Endothelial cell (in vitro differentiated cells): Measurements from ENCODE around the gene TRIM14. TPM values are rescaled to one million over a fixed set of nuclear protein-coding genes. Genes with fewer than 3 reads are reported as not detected.
A peak's percentile ranks its signal among the peaks of the same experiment; 100 is the strongest.
"Not testable (repeated sequence)": the region's sequence is repeated elsewhere in the genome, so short reads cannot be mapped to it uniquely, and the experiment has no call there.

ENCODE experiments used
- DNase-seq: peaks from one replicate; pipeline ENCODE4 v3.0.0; 2021; ENCODE audit warnings: low spot score
- H3K27ac Mint-ChIP-seq: one replicate; pipeline ENCODE4 v1.8.0; 2021; ENCODE audit warnings: mixed read lengths, inconsistent platforms; ENCODE audit not compliant: unreplicated experiment
- H3K27me3 Mint-ChIP-seq: one replicate; pipeline ENCODE4 v1.8.0; 2021; ENCODE audit warnings: mild to moderate bottlenecking, moderate library complexity, mixed read lengths, inconsistent platforms; ENCODE audit not compliant: unreplicated experiment
- H3K36me3 Mint-ChIP-seq: one replicate; pipeline ENCODE4 v1.8.0; 2021; ENCODE audit warnings: mild to moderate bottlenecking, low read depth, mixed read lengths, inconsistent platforms; ENCODE audit not compliant: unreplicated experiment
- H3K4me1 Mint-ChIP-seq: one replicate; pipeline ENCODE4 v1.8.0; 2021; ENCODE audit warnings: mild to moderate bottlenecking, mixed read lengths, inconsistent platforms; ENCODE audit not compliant: unreplicated experiment
- H3K4me3 Mint-ChIP-seq: one replicate; pipeline ENCODE4 v1.8.0; 2021; ENCODE audit warnings: mild to moderate bottlenecking, mixed read lengths, inconsistent platforms; ENCODE audit not compliant: unreplicated experiment
- H3K9me3 Mint-ChIP-seq: one replicate; pipeline ENCODE4 v1.8.0; 2021; ENCODE audit warnings: mixed read lengths, inconsistent platforms; ENCODE audit not compliant: unreplicated experiment
- total RNA-seq: library from RNA; stranded (reverse); fragmentation: NEBNext Ultra II Directional; extraction: Animal tissue kit (Norgen Biotek cat#: 25700); gene quantifications from one replicate; pipeline ENCODE4 v1.2.1, GENCODE V29; 2021; ENCODE audit not compliant: unreplicated experiment
- TF ChIP-seq, protein P1 (sequence below): fragments of 200-600 bp; sonication (generic); IDR thresholded peaks from one replicate; pipeline ENCODE4 v1.5.0; 2021; ENCODE audit warnings: antibody characterized with exemption; ENCODE audit not compliant: unreplicated experiment

The TRIM14 gene
- total RNA-seq, 1 donor from 2014 or later = 0.97 TPM

DNA sequence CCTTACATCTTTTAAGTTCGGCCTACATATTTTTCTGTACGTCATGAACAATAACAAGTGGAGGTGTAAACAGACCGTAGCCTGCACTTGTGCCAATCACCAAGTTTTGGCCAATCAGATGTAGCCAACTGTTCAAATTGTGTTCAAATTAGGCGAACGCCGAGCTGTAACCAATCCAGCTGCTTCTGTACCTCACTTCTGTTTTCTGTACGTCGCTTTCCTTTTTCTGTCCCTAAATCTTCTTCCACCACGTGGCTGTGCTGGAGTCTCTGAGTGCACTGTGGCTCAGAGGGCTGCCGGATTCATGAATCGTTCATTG, 26.4 kb downstream of the TRIM14 start:
- Mint-ChIP-seq H3K27ac (no peak overlapping the region), H3K27me3 (peaks cover 7% of the 10 kb centered on the region)

DNA sequence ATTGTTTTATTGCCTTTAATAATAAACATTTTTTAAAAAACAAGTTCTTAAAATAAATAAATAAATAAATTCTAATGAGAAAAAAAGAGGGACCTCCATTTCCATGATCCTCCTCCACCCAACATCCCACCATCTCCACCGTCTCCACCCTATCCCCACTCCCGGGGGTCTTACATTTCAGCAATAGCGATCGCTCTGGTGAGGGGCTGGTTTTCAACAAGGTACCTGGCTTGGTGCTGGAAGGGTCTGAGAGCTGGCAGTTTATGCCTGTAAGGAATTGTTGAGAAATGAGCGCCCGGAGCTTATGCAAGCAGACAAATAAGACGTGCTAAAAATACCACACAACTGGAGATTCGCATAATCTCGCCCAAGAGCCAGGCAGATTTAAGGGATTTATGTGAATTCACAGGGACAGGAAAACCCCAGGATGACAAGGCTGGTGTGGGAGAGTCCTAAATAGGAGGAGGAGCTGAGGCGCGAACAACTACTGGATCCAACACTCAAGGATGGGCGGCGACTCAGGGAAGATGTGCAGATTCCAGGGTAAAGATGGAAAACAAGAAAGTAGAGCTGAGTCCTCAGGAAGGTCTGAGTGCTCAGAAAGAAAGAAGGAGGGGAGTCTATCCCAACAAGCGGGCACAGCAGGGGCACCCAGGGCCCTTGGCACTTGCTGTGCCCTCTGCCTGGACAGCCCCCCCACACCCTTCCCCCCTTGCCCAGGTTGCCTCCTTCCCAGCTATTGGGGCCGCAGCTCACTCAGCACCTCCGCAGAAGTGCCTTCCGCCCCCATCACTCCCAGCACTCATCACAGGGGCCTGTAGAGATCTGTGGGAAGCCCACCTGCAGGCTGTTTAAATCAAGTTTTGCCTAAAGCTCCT, 27.0 kb downstream of the TRIM14 start:
- Mint-ChIP-seq H3K27ac (no peak overlapping the region), H3K4me3 (no peak overlapping the region), H3K9me3 (no peaks in the 10 kb centered on the region), H3K4me1 (no peaks in the 10 kb centered on the region), H3K27me3 (peaks cover 7% of the 10 kb centered on the region), H3K36me3 (no peaks in the 10 kb centered on the region)
- no peak for DNase-seq
- TF ChIP-seq, protein P1, sequence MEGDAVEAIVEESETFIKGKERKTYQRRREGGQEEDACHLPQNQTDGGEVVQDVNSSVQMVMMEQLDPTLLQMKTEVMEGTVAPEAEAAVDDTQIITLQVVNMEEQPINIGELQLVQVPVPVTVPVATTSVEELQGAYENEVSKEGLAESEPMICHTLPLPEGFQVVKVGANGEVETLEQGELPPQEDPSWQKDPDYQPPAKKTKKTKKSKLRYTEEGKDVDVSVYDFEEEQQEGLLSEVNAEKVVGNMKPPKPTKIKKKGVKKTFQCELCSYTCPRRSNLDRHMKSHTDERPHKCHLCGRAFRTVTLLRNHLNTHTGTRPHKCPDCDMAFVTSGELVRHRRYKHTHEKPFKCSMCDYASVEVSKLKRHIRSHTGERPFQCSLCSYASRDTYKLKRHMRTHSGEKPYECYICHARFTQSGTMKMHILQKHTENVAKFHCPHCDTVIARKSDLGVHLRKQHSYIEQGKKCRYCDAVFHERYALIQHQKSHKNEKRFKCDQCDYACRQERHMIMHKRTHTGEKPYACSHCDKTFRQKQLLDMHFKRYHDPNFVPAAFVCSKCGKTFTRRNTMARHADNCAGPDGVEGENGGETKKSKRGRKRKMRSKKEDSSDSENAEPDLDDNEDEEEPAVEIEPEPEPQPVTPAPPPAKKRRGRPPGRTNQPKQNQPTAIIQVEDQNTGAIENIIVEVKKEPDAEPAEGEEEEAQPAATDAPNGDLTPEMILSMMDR = no peak

More for the DNA sequence above, 26.4 kb downstream of the TRIM14 start:
- TF ChIP-seq, protein P1 = no peak
- H3K9me3 Mint-ChIP-seq = no peaks in the 10 kb centered on the region
- H3K4me3 Mint-ChIP-seq = no peak overlapping the region
- no peak for DNase-seq
- H3K36me3 Mint-ChIP-seq = no peaks in the 10 kb centered on the region
- H3K4me1 Mint-ChIP-seq = no peaks in the 10 kb centered on the region

DNA sequence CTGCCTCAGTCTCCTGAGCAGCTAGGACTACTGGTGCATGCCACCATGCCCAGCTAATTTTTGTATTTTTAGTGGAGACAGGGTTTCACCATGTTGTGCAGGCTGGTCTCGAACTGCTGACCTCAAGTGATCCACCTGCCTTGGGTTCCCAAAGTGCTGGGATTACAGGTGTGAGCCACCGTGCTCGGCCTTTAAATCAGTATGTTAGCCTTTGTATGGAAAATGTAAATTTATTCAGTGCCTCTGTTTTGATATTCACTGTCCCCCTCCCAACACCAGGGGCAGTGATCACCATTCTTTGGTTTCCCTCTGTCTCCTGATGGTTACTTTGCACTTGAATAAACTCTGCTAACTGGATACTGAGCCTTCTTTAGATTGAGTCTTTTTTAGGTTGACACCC, 28.3 kb downstream of the TRIM14 start:
- H3K4me1 Mint-ChIP-seq, H3K27ac Mint-ChIP-seq, H3K4me3 Mint-ChIP-seq: not testable (repeated sequence)

DNA sequence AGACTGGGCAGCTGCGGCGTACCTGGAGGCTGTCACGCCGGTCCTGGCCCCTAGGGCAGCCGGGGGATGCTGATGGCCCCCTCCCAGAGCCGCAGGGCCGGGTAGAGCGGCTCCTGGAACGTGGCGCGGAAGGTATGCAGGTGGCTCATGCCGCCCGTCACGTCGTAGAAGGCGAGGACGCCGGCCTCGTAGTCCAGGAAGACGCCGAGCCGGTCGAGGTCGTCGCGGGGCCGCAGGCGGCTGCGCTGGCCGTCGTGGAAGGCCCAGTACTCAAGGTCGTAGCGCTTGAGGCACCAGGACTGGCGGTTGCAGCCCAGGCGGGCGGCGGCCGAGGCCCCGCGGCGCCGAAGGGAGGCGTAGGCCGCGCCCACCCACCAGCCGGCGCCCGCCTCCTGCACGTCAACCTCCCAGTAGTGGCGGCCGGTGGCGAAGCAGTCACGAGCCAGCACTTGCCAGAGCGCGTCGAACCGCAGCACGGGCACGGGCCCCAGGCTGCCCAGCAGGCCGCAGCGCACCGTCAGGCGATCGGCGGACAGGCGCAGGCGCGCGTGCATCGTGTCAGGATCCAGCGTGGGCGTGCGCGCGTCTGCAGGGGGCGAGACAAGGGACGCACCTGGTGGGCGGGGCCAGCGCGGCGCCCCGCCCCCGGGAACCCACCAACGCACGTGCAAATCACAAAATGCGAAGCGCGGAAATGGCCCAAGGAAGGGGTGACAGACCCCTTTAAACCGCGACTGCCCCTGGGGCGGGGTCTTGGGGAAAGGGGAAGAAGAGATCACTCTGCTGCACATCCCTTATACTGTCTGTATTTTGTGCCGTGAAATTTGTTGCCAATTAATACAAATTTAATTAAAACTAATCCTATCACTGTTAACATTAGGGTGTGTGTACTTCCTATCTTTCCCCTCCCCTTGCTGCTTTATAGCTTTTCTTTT, 31.3 kb downstream of the TRIM14 start:
- Mint-ChIP-seq H3K27ac (no peak overlapping the region), H3K36me3 (no peaks in the 10 kb centered on the region), H3K9me3 (no peaks in the 10 kb centered on the region), H3K4me1 (peaks cover 7% of the 10 kb centered on the region), H3K4me3 (no peak overlapping the region), H3K27me3 (peaks cover 4% of the 10 kb centered on the region)
- TF ChIP-seq, protein P1 = peak; percentile 21
- DNase-seq = peak; percentile 62

More for the DNA sequence above, 28.3 kb downstream of the TRIM14 start:
- not testable (repeated sequence) for H3K36me3 Mint-ChIP-seq, H3K27me3 Mint-ChIP-seq, H3K9me3 Mint-ChIP-seq, DNase-seq

DNA sequence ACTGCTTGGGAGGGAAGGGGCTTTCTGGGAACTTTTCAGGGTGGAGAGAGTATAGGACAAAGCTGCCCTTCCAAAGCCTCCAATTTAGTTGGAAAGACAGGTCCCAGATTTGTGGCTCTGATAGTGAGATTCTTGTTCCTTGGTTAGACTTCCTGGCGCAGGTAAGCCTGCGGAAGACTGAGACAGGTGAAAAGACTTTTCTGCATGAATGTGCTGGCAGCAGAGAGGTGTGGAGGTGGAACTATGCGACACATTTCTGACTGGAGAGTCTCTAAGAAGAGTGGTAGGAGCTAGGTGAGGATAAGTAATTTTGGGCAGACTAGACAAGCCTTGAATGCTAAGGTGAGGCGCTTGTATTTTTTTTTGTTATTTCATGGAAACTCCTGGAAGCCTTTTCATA, 32.6 kb downstream of the TRIM14 start:
- no peak overlapping the region for H3K27ac Mint-ChIP-seq
- H3K36me3 Mint-ChIP-seq = no peaks in the 10 kb centered on the region
- no peaks in the 10 kb centered on the region for H3K9me3 Mint-ChIP-seq
- H3K4me1 Mint-ChIP-seq = peaks cover 7% of the 10 kb centered on the region
- TF ChIP-seq, protein P1 = no peak
- H3K27me3 Mint-ChIP-seq = peaks cover 4% of the 10 kb centered on the region
- DNase-seq = no peak
- no peak overlapping the region for H3K4me3 Mint-ChIP-seq
